Naive thymus-derived CD4-positive, alpha-beta T cell (primary cell): ENCODE data around the gene ALS2. TPM values are rescaled to one million over a fixed set of nuclear protein-coding genes. Genes with fewer than 3 reads are reported as not detected.

Experiments
- ATAC-seq: fragments of 150-1000 bp; cut with Tn5 transposase; 2 replicates; pipeline ENCODE4 v1.10.0; 2021; ENCODE audit warnings: mild to moderate bottlenecking, moderate library complexity
- CTCF ChIA-PET: fragments of 350-600 bp; sonication (Branson Sonifier 250); formaldehyde crosslinking; loops from one replicate; lab custom pipeline; 2021; ENCODE audit warnings: antibody characterized with exemption; lab: Charles Lee
- POLR2A ChIA-PET: fragments of 350-600 bp; sonication (Branson Sonifier 250); formaldehyde crosslinking; loops from one replicate; lab custom pipeline; 2021; ENCODE audit warnings: antibody characterized with exemption, inconsistent platforms; lab: Charles Lee
- DNase-seq, 9 donors: peaks; one replicate each; pipeline versions ENCODE4 v3.0.0 to v3.0.0-alpha.2; 2020 to 2022; ENCODE audit warnings: mixed read lengths in 1 of 9
- H3K27ac ChIP-seq: one replicate; pipeline ENCODE4 v1.7.0; 2013; ENCODE audit warnings: mild to moderate bottlenecking, low read depth, low read length, moderate library complexity
- H3K27me3 ChIP-seq, 2 donors: one replicate each; pipeline ENCODE4 v1.7.0; 2013; ENCODE audit warnings: low read length in 2 of 2, mild to moderate bottlenecking in 2 of 2, moderate library complexity in 2 of 2; ENCODE audit not compliant: control insufficient read depth in 2 of 2, insufficient read depth in 2 of 2
- H3K36me3 ChIP-seq, 3 experiments: 1 replicate in 2 of 3; 2 replicates in 1 of 3; pipeline ENCODE4 v1.7.0; 2013; ENCODE audit warnings: low read length in 3 of 3, mild to moderate bottlenecking in 3 of 3, moderate library complexity in 1 of 3; ENCODE audit not compliant: insufficient read depth in 3 of 3, control insufficient read depth in 2 of 3
- H3K4me1 ChIP-seq, 2 donors: one replicate each; pipeline ENCODE4 v1.7.0; 2013; ENCODE audit warnings: low read length in 2 of 2, mild to moderate bottlenecking in 2 of 2, moderate library complexity in 1 of 2; ENCODE audit not compliant: control insufficient read depth in 2 of 2, insufficient read depth in 2 of 2
- H3K4me3 ChIP-seq: 2 replicates; pipeline ENCODE4 v1.7.0; 2013; ENCODE audit warnings: mild to moderate bottlenecking, low read length
- H3K9me3 ChIP-seq, 3 experiments: 1 replicate in 2 of 3; 2 replicates in 1 of 3; pipeline ENCODE4 v1.7.0; 2013; ENCODE audit warnings: low read length in 3 of 3; ENCODE audit not compliant: control insufficient read depth in 2 of 3
- H3K27ac Mint-ChIP-seq, 9 donors: one replicate each; pipeline ENCODE4 v1.8.0; 2020 to 2022; ENCODE audit warnings: mixed read lengths in 9 of 9, mild to moderate bottlenecking in 8 of 9, moderate library complexity in 5 of 9, inconsistent platforms in 2 of 9
- H3K27me3 Mint-ChIP-seq, 5 donors: one replicate each; pipeline ENCODE4 v1.8.0; 2021 to 2022; ENCODE audit warnings: mixed read lengths in 5 of 5, mild to moderate bottlenecking in 1 of 5
- H3K36me3 Mint-ChIP-seq, 5 donors: one replicate each; pipeline ENCODE4 v1.8.0; 2020 to 2022; ENCODE audit warnings: mixed read lengths in 5 of 5, mild to moderate bottlenecking in 3 of 5, inconsistent platforms in 1 of 5
- H3K4me1 Mint-ChIP-seq, 7 donors: one replicate each; pipeline ENCODE4 v1.8.0; 2020 to 2022; ENCODE audit warnings: mixed read lengths in 7 of 7, mild to moderate bottlenecking in 3 of 7, inconsistent platforms in 1 of 7
- H3K4me3 Mint-ChIP-seq, 10 donors: one replicate each; pipeline ENCODE4 v1.8.0; 2020 to 2022; ENCODE audit warnings: mild to moderate bottlenecking in 10 of 10, mixed read lengths in 10 of 10, moderate library complexity in 6 of 10, inconsistent platforms in 2 of 10
- H3K9me3 Mint-ChIP-seq, 11 donors: one replicate each; pipeline ENCODE4 v1.8.0; 2020 to 2022; ENCODE audit warnings: mixed read lengths in 11 of 11, mild to moderate bottlenecking in 4 of 11, inconsistent platforms in 1 of 11, moderate library complexity in 1 of 11
- intact Hi-C, 2 donors: fragments of 100-400 bp; cut with micrococcal nuclease; formaldehyde crosslinking; loops; one replicate each; pipeline ENCODE4 v1.15.1; 2023
- polyA plus RNA-seq, 2 donors: library from polyadenylated mRNA; unstranded; fragments of 300-500 nt; fragmentation: Illumina TruSeq; gene quantifications; one replicate each; pipeline ENCODE4 v1.2.3, GENCODE V29; 2021
- total RNA-seq, 6 experiments: library from RNA in 5 of 6; stranded (reverse) in 5 of 6; gene quantifications; 1 replicate in 5 of 6; 2 replicates in 1 of 6; pipeline ENCODE4 v1.2.3 and lab custom pipeline; 2021 to 2026

ALS2 gene
- 10 to 100 TPM in 4 of 5 experiments, 1 to 10 TPM in 1; 8.9 to 13.5 (median 10.7) TPM for total RNA-seq
- polyA plus RNA-seq, result 1 to 10 TPM; 3.6 to 4.1 TPM
- total RNA-seq (lab: John Stamatoyannopoulos, UW), result 35.4 reads per million, percentile 63 among the genes with 10 or more reads in this experiment

GRCh38 chr2:201780674-201781493 lies at the start of gene ALS2:
ALS2 (minus strand) TSS chr2:201780933; CDS start chr2:201768885, 12,048 bp downstream.
- ATAC-seq (peak; percentile 96), DNase-seq (peak; percentile 91 to 97 (median 95))
- Histone ChIP-seq H3K36me3 (peaks cover 0 to 4% (median 0%) of the 10 kb centered on the region in 3 experiments), H3K4me1 (peaks cover 7 to 10% of the 10 kb centered on the region in 2 donors), H3K9me3 (no peaks in the 10 kb centered on the region), H3K27me3 (no peaks in the 10 kb centered on the region), H3K27ac (peak within 1 kb of the TSS; percentile 84), H3K4me3 (peak within 1 kb of the TSS; percentile 96)
- Mint-ChIP-seq H3K27me3 (peaks cover 0 to 22% (median 0%) of the 10 kb centered on the region in 5 donors), H3K9me3 (peaks cover 0 to 3% (median 0%) of the 10 kb centered on the region in 11 donors), H3K27ac (peak within 1 kb of the TSS; percentile 84 to 99 (median 97)), H3K36me3 (peaks cover 0 to 4% (median 0%) of the 10 kb centered on the region in 5 donors), H3K4me1 (peaks cover 5 to 36% (median 21%) of the 10 kb centered on the region in 7 donors), H3K4me3 (peak within 1 kb of the TSS; percentile 87 to 99 (median 98))
- intact Hi-C loops, result loop anchor here (1.0 to 10.0 kb wide), 27 partner anchors 139 to 1458 kb away; partner anchors contain the start of genes BMPR2 (in 2 of the 2), STRADB (in 2 of the 2), TRAK2 (in 2 of the 2) and CARF (in 1 of the 2)
- ChIA-PET CTCF (interaction anchor here (0.6 kb wide), 3 partner anchors 81 to 711 kb away, joined by 3 to 4 read pairs (median 4); no protein-coding TSS in a partner anchor), POLR2A (interaction anchor here (0.6 to 1.7 kb wide), 12 partner anchors 9 to 1254 kb away, joined by 3 to 6 read pairs (median 4); partner anchors contain the start of genes NOP58, SGO2, TMEM237 and TRAK2)

- no peak overlapping the region for H3K27ac Mint-ChIP-seq
- peaks cover 0 to 14% (median 12%) of the 10 kb centered on the region in 5 donors for H3K27me3 Mint-ChIP-seq
- Histone ChIP-seq H3K9me3 (no peaks in the 10 kb centered on the region), H3K4me3 (no peak overlapping the region), H3K36me3 (no peaks in the 10 kb centered on the region), H3K4me1 (no peaks in the 10 kb centered on the region), H3K27ac (no peak overlapping the region), H3K27me3 (no peaks in the 10 kb centered on the region)
- intact Hi-C loops, result no loop called here
- ATAC-seq (no peak), DNase-seq (no peak)
- H3K9me3 Mint-ChIP-seq, result peaks cover 0 to 9% (median 0%) of the 10 kb centered on the region in 11 donors
- H3K36me3 Mint-ChIP-seq, result peaks cover 0 to 3% (median 0%) of the 10 kb centered on the region in 5 donors
- CTCF ChIA-PET, result no interaction called here
- POLR2A ChIA-PET, result no interaction called here
- no peak overlapping the region for H3K4me3 Mint-ChIP-seq
- H3K4me1 Mint-ChIP-seq, result no peaks in the 10 kb centered on the region
These were observed 47.5 kb upstream of the ALS2 start for GRCh38 chr2:201828220-201828619.

DNA sequence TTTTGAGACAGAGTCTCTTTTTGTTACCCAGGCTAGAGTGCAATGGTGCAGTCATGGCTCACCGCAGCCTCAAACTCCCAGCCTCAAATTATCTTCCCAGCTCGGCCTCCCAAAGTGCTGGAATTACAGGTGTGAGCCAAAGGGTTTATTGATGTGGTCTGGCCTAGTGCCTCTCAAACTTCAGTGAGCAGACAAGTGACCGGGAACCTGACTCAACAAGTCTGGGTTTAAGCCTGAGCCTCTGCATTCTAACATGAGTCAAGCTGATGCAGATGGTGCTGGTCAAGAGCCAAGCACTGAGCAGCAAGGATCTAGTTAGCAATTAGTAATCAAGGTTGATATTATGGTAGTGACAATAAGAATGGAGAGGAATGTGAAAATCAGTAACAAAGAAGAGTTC lies 46.9 kb upstream of the ALS2 start:
- H3K27me3 Mint-ChIP-seq, result peaks cover 0 to 14% (median 11%) of the 10 kb centered on the region in 5 donors
- H3K4me1 Mint-ChIP-seq, result no peaks in the 10 kb centered on the region
- no peak for DNase-seq
- intact Hi-C loops, result no loop called here
- no peaks in the 10 kb centered on the region for H3K4me1 ChIP-seq
- H3K36me3 ChIP-seq, result no peaks in the 10 kb centered on the region
- POLR2A ChIA-PET, result no interaction called here
- no peak overlapping the region for H3K4me3 Mint-ChIP-seq
- no peak overlapping the region for H3K27ac ChIP-seq
- CTCF ChIA-PET, result no interaction called here
- H3K9me3 Mint-ChIP-seq, result peaks cover 0 to 9% (median 0%) of the 10 kb centered on the region in 11 donors
- no peak overlapping the region for H3K27ac Mint-ChIP-seq
- H3K4me3 ChIP-seq, result no peak overlapping the region
- H3K27me3 ChIP-seq, result no peaks in the 10 kb centered on the region
- H3K36me3 Mint-ChIP-seq, result peaks cover 0 to 3% (median 0%) of the 10 kb centered on the region in 5 donors
- H3K9me3 ChIP-seq, result no peaks in the 10 kb centered on the region
- ATAC-seq, result no peak

- H3K27me3 ChIP-seq, result no peaks in the 10 kb centered on the region
- Mint-ChIP-seq H3K36me3 (no peaks in the 10 kb centered on the region), H3K27ac (no peak overlapping the region), H3K4me3 (no peak overlapping the region), H3K9me3 (peaks cover 0 to 4% (median 0%) of the 10 kb centered on the region in 11 donors), H3K27me3 (peaks cover 6 to 21% (median 14%) of the 10 kb centered on the region in 5 donors), H3K4me1 (no peaks in the 10 kb centered on the region)
- no peak overlapping the region for H3K4me3 ChIP-seq
- no peak for DNase-seq
- POLR2A ChIA-PET, result no interaction called here
- ATAC-seq, result no peak
- CTCF ChIA-PET, result interaction anchor here (0.7 kb wide), 1 partner anchor 36 kb away, joined by 3 read pairs; no protein-coding TSS in a partner anchor
- no peaks in the 10 kb centered on the region for H3K36me3 ChIP-seq
- intact Hi-C loops, result no loop called here
- H3K9me3 ChIP-seq, result no peaks in the 10 kb centered on the region
- no peak overlapping the region for H3K27ac ChIP-seq
- H3K4me1 ChIP-seq, result no peaks in the 10 kb centered on the region
These were observed 43.5 kb upstream of the ALS2 start for GRCh38 chr2:201824212-201824611.

DNA sequence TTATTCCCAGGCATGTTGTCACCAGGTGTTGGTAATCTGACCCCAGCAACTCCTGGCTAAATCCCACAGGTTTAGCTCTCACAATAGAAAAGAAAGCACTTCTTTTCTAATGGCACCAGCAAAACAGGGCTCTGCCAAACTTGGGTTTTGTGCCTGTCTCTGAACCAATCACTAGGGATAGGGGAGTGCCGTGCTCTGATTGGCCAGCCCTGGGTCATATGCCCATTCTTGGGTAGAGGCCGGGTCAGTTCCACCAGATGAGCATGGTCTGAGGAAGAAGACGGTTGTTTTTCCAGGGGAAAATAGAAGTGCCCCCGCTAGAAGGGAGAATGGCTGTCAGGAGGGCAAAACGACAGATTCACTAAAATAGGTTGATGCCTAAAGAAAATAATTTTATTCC lies 40.3 kb upstream of the ALS2 start:
- ATAC-seq (no peak), DNase-seq (no peak)
- ChIA-PET POLR2A (no interaction called here), CTCF (no interaction called here)
- H3K9me3 ChIP-seq, result no peaks in the 10 kb centered on the region
- peaks cover 0 to 4% (median 0%) of the 10 kb centered on the region in 11 donors for H3K9me3 Mint-ChIP-seq
- H3K4me3 Mint-ChIP-seq, result no peak overlapping the region
- H3K27ac Mint-ChIP-seq, result no peak overlapping the region
- H3K27me3 ChIP-seq, result no peaks in the 10 kb centered on the region
- no peak overlapping the region for H3K27ac ChIP-seq
- intact Hi-C loops, result no loop called here
- H3K4me1 ChIP-seq, result no peaks in the 10 kb centered on the region
- no peak overlapping the region for H3K4me3 ChIP-seq
- no peaks in the 10 kb centered on the region for H3K36me3 Mint-ChIP-seq
- H3K36me3 ChIP-seq, result no peaks in the 10 kb centered on the region
- peaks cover 7 to 18% (median 14%) of the 10 kb centered on the region in 5 donors for H3K27me3 Mint-ChIP-seq
- H3K4me1 Mint-ChIP-seq, result no peaks in the 10 kb centered on the region

DNA sequence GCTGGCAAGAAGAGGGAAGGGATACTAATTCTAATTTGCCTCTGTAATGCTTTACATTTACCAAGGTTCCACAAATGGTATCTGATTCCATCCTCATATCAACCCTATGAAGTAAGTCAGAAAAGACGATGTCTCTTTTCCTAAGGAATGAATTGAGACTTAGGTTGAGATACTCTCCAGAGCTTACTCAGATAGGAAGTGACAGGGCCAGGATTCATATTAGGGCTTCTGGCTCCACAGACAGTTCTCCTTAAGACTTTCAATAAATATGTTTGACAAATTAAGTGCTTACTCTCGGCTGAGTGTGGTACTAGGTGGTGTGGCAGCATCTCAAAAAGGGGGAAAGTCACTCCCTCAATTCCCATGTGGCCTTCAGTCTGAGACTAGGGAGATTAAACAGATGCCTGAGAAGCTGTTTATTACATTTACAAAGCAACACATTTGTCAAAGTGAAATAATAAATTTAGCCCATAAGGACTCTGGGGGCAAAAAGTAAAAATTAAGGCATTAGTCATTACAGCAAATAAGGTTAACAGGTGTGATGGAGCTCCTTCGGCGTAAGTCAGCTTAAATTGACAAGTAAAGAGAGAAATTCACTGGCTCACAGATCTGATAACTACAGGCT lies 39.8 kb upstream of the ALS2 start:
- H3K9me3 ChIP-seq, result no peaks in the 10 kb centered on the region
- no peak overlapping the region for H3K27ac ChIP-seq
- Mint-ChIP-seq H3K9me3 (peaks cover 0 to 4% (median 0%) of the 10 kb centered on the region in 11 donors), H3K27me3 (peaks cover 7 to 20% (median 13%) of the 10 kb centered on the region in 5 donors), H3K4me3 (no peak overlapping the region), H3K36me3 (no peaks in the 10 kb centered on the region), H3K4me1 (no peaks in the 10 kb centered on the region), H3K27ac (no peak overlapping the region)
- no peaks in the 10 kb centered on the region for H3K4me1 ChIP-seq
- H3K27me3 ChIP-seq, result no peaks in the 10 kb centered on the region
- POLR2A ChIA-PET, result no interaction called here
- intact Hi-C loops, result no loop called here
- CTCF ChIA-PET, result no interaction called here
- no peak for DNase-seq
- no peak overlapping the region for H3K4me3 ChIP-seq
- H3K36me3 ChIP-seq, result no peaks in the 10 kb centered on the region
- no peak for ATAC-seq
